ENCODE data around the gene ATIC. TPM values are rescaled to one million over a fixed set of nuclear protein-coding genes. Genes with fewer than 3 reads are reported as not detected.

Gene ATIC
- total RNA-seq, 1 experiment from 2014 or later = 173 TPM

- TF ChIP-seq CTCF (IDR thresholded peaks at IDR 0.05 in 2 of 3, conservative IDR thresholded peaks at IDR 0.05 in 1 of 3; ENCODE audit: borderline replicate concordance in 1 of 3, insufficient read depth in 1 of 3, low read depth in 2 of 3, low read length in 2 of 3) (no peak), ELF1 (IDR thresholded peaks at IDR 0.05; ENCODE audit: borderline replicate concordance, low read depth) (no peak), TCF7L2 (IDR thresholded peaks at IDR 0.05; ENCODE audit: borderline replicate concordance, extremely low read depth, insufficient read depth, insufficient read length) (no peak)
Measured at GRCh38 chr2:215369181-215369760, 57.4 kb downstream of the ATIC start (continued).

- no peaks in the 10 kb centered on the region for H3K4me1 ChIP-seq (ENCODE audit: control insufficient read depth in 1 of 2, insufficient read depth in 2 of 2, low read length in 2 of 2)
- intact Hi-C loops (cut with micrococcal nuclease) = no loop called here
- BruUV-seq (replicated peaks) = no TSS peak
- H2AFZ ChIP-seq (ENCODE audit: low read depth, low read length, poor library complexity, severe bottlenecking) = no peak overlapping the region
- DNase-seq (ENCODE audit: low read depth, low spot score) (no peak), ATAC-seq (no peak)
- ChIA-PET CTCF (no interaction called here), POLR2A (no interaction called here), RAD21 (ENCODE audit: low non-redundant PET in 1 of 2, low total read pairs in 2 of 2, uncharacterized antibody in 2 of 2, unreplicated experiment in 2 of 2) (no interaction called here)
- H3K9ac ChIP-seq (ENCODE audit: low read length) = no peak overlapping the region
- TF ChIP-seq POLR2A (IDR thresholded peaks at IDR 0.05; ENCODE audit: borderline replicate concordance, extremely low read depth, insufficient read depth, insufficient read length) (no peak), MAX (IDR thresholded peaks at IDR 0.05) (no peak), RAD21 (IDR thresholded peaks at IDR 0.05; ENCODE audit: low read depth) (no peak), CTCF (IDR thresholded peaks at IDR 0.05 in 2 of 3, conservative IDR thresholded peaks at IDR 0.05 in 1 of 3; ENCODE audit: borderline replicate concordance in 1 of 3, insufficient read depth in 1 of 3, low read depth in 2 of 3, low read length in 2 of 3) (no peak), YY1 (IDR thresholded peaks at IDR 0.05; ENCODE audit: extremely low read depth, insufficient replicate concordance, low read depth, low read length) (no peak), EZH2 (IDR thresholded peaks at IDR 0.05) (no peak), EZH2phosphoT487 (IDR thresholded peaks at IDR 0.05; ENCODE audit: borderline replicate concordance) (no peak), JUND (IDR thresholded peaks at IDR 0.05) (no peak), POLR2AphosphoS5 (IDR thresholded peaks at IDR 0.05; ENCODE audit: low read depth, low read length) (no peak), EGR1 (IDR thresholded peaks at IDR 0.05; ENCODE audit: low read depth) (no peak), CBX3 (IDR thresholded peaks at IDR 0.05; ENCODE audit: low read depth) (no peak)
- TF ChIP-seq, protein P1, sequence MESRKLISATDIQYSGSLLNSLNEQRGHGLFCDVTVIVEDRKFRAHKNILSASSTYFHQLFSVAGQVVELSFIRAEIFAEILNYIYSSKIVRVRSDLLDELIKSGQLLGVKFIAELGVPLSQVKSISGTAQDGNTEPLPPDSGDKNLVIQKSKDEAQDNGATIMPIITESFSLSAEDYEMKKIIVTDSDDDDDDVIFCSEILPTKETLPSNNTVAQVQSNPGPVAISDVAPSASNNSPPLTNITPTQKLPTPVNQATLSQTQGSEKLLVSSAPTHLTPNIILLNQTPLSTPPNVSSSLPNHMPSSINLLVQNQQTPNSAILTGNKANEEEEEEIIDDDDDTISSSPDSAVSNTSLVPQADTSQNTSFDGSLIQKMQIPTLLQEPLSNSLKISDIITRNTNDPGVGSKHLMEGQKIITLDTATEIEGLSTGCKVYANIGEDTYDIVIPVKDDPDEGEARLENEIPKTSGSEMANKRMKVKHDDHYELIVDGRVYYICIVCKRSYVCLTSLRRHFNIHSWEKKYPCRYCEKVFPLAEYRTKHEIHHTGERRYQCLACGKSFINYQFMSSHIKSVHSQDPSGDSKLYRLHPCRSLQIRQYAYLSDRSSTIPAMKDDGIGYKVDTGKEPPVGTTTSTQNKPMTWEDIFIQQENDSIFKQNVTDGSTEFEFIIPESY (IDR thresholded peaks at IDR 0.05; ENCODE audit: extremely low read depth, insufficient replicate concordance, low read length) = no peak
- no peak overlapping the region for H3K27ac ChIP-seq (ENCODE audit: low read depth, low read length)
- H3K4me2 ChIP-seq (ENCODE audit: low read length) = no peak overlapping the region
- H4K20me1 ChIP-seq (ENCODE audit: insufficient read depth) = no peaks in the 10 kb centered on the region
- no peaks in the 10 kb centered on the region for H3K9me2 ChIP-seq (ENCODE audit: insufficient read depth)
- no peaks in the 10 kb centered on the region for H3K9me3 ChIP-seq (ENCODE audit: control insufficient read depth in 1 of 2, insufficient read depth in 1 of 2, low read depth in 1 of 2, low read length in 2 of 2)
- H3K36me3 ChIP-seq (ENCODE audit: control insufficient read depth in 1 of 2, insufficient read depth in 2 of 2, low read length in 2 of 2) = no peaks in the 10 kb centered on the region
- no peak overlapping the region for H3K4me3 ChIP-seq (replicated peaks in 1 of 2; ENCODE audit: low read depth in 1 of 2, low read length in 2 of 2)
- no peaks in the 10 kb centered on the region for H3K27me3 ChIP-seq (ENCODE audit: insufficient read depth, low read length)
- H3K79me2 ChIP-seq (ENCODE audit: insufficient read depth, low read length) = no peaks in the 10 kb centered on the region
Measured at GRCh38 chr2:215370112-215370965, 58.5 kb downstream of the ATIC start.

All from HCT116 (cell line).